HUES48 (cell line): Measurements from ENCODE around the gene THAP8.
A peak's percentile ranks its signal among the peaks of the same experiment; 100 is the strongest.

Source experiments
- H3K27ac ChIP-seq: one replicate; pipeline ENCODE4 v1.7.0; 2013; ENCODE audit warnings: low read depth, low read length, inconsistent platforms
- H3K27me3 ChIP-seq: 2 replicates; pipeline ENCODE4 v1.6.1; 2013; ENCODE audit warnings: mild to moderate bottlenecking, low read length; ENCODE audit not compliant: control insufficient read depth, insufficient read depth
- H3K36me3 ChIP-seq: 2 replicates; pipeline ENCODE4 v1.6.1; 2013; ENCODE audit warnings: low read length; ENCODE audit not compliant: control insufficient read depth, insufficient read depth
- H3K4me1 ChIP-seq: 2 replicates; pipeline ENCODE4 v1.6.1; 2013; ENCODE audit warnings: mild to moderate bottlenecking, low read length; ENCODE audit not compliant: control insufficient read depth, insufficient read depth
- H3K4me3 ChIP-seq: 2 replicates; pipeline ENCODE4 v1.5.1; 2013; ENCODE audit warnings: mild to moderate bottlenecking, low read depth, low read length
- H3K9ac ChIP-seq: 2 replicates; pipeline ENCODE4 v1.6.1; 2013; ENCODE audit warnings: mild to moderate bottlenecking, low read depth, low read length, moderate library complexity
- H3K9me3 ChIP-seq: 2 replicates; pipeline ENCODE4 v1.6.1; 2013; ENCODE audit warnings: low read length; ENCODE audit not compliant: control insufficient read depth, insufficient read depth

Gene THAP8

GRCh38 chr19:36027696-36028095, 26.4 kb downstream of the THAP8 start:
- H3K27me3 ChIP-seq, result no peaks in the 10 kb centered on the region
- no peak overlapping the region for H3K4me3 ChIP-seq
- H3K27ac ChIP-seq, result no peak overlapping the region
- H3K9me3 ChIP-seq, result no peaks in the 10 kb centered on the region
- no peaks in the 10 kb centered on the region for H3K4me1 ChIP-seq
- H3K36me3 ChIP-seq, result peaks cover 27% of the 10 kb centered on the region
- H3K9ac ChIP-seq, result no peak overlapping the region

GRCh38 chr19:36026091-36026876, 27.8 kb downstream of the THAP8 start:
- no peak overlapping the region for H3K4me3 ChIP-seq
- no peak overlapping the region for H3K9ac ChIP-seq
- H3K9me3 ChIP-seq, result no peaks in the 10 kb centered on the region
- H3K36me3 ChIP-seq, result peaks cover 32% of the 10 kb centered on the region
- H3K4me1 ChIP-seq, result no peaks in the 10 kb centered on the region
- H3K27me3 ChIP-seq, result no peaks in the 10 kb centered on the region
- no peak overlapping the region for H3K27ac ChIP-seq

GRCh38 chr19:36025541-36025940, 28.5 kb downstream of the THAP8 start:
- H3K27ac ChIP-seq, result no peak overlapping the region
- H3K9ac ChIP-seq, result no peak overlapping the region
- peaks cover 38% of the 10 kb centered on the region for H3K36me3 ChIP-seq
- no peaks in the 10 kb centered on the region for H3K4me1 ChIP-seq
- no peak overlapping the region for H3K4me3 ChIP-seq
- no peaks in the 10 kb centered on the region for H3K9me3 ChIP-seq
- H3K27me3 ChIP-seq, result no peaks in the 10 kb centered on the region

- Histone ChIP-seq H3K27me3 (no peaks in the 10 kb centered on the region), H3K4me1 (no peaks in the 10 kb centered on the region), H3K9me3 (no peaks in the 10 kb centered on the region), H3K4me3 (no peak overlapping the region), H3K9ac (no peak overlapping the region), H3K27ac (no peak overlapping the region), H3K36me3 (peaks cover 44% of the 10 kb centered on the region)
Observed at GRCh38 chr19:36023432-36023831, 30.7 kb downstream of the THAP8 start.

- no peaks in the 10 kb centered on the region for H3K4me1 ChIP-seq
- H3K36me3 ChIP-seq, result peaks cover 48% of the 10 kb centered on the region
- H3K4me3 ChIP-seq, result no peak overlapping the region
- H3K27me3 ChIP-seq, result no peaks in the 10 kb centered on the region
- H3K9ac ChIP-seq, result no peak overlapping the region
- H3K9me3 ChIP-seq, result no peaks in the 10 kb centered on the region
- no peak overlapping the region for H3K27ac ChIP-seq
Observed at GRCh38 chr19:36019061-36019670, 34.9 kb downstream of the THAP8 start.

- no peaks in the 10 kb centered on the region for H3K27me3 ChIP-seq
- H3K4me1 ChIP-seq, result 0 out of 2 replicates have a peak, but pooled peaks cover 5% of the 10 kb centered on the region
- H3K9me3 ChIP-seq, result no peaks in the 10 kb centered on the region
- peak within 1 kb of the TSS; percentile 49; the same call in 1 of the 2 replicates for H3K9ac ChIP-seq
- H3K27ac ChIP-seq, result no peak within 1 kb of the TSS
- H3K36me3 ChIP-seq, result peaks cover 22% of the 10 kb centered on the region
- H3K4me3 ChIP-seq, result peak within 1 kb of the TSS; percentile 83
Observed at GRCh38 chr19:36014012-36014924, 39.8 kb downstream of the THAP8 start, which contains the start of gene ALKBH6. TSS of gene ALKBH6 (minus strand) at chr19:36014213. CDS start at chr19:36013397, 816 bp downstream.

- H3K27me3 ChIP-seq, result no peaks in the 10 kb centered on the region
- H3K36me3 ChIP-seq, result peaks cover 19% of the 10 kb centered on the region
- peak overlapping the region; percentile 49; the same call in 1 of the 2 replicates for H3K9ac ChIP-seq
- no peak overlapping the region for H3K27ac ChIP-seq
- H3K9me3 ChIP-seq, result no peaks in the 10 kb centered on the region
- H3K4me1 ChIP-seq, result 0 out of 2 replicates have a peak, but pooled peaks cover 5% of the 10 kb centered on the region
- H3K4me3 ChIP-seq, result peak overlapping the region; percentile 83
Observed at GRCh38 chr19:36013280-36014011, 40.6 kb downstream of the THAP8 start.

- Histone ChIP-seq H3K36me3 (no peaks in the 10 kb centered on the region), H3K27ac (no peak overlapping the region), H3K4me1 (peaks cover 5% of the 10 kb centered on the region; the same call in 1 of the 2 replicates), H3K27me3 (no peaks in the 10 kb centered on the region), H3K4me3 (no peak overlapping the region), H3K9ac (no peak overlapping the region), H3K9me3 (no peaks in the 10 kb centered on the region)
Observed at GRCh38 chr19:36010402-36010801, 43.7 kb downstream of the THAP8 start.

- Histone ChIP-seq H3K9ac (no peak overlapping the region), H3K4me3 (peak overlapping the region; percentile 60; the same call in 1 of the 2 replicates), H3K36me3 (no peaks in the 10 kb centered on the region), H3K9me3 (no peaks in the 10 kb centered on the region), H3K4me1 (peaks cover 5% of the 10 kb centered on the region; the same call in 1 of the 2 replicates), H3K27ac (no peak overlapping the region), H3K27me3 (no peaks in the 10 kb centered on the region)
Observed at GRCh38 chr19:36009633-36010379, 44.3 kb downstream of the THAP8 start.

- Histone ChIP-seq H3K27me3 (no peaks in the 10 kb centered on the region), H3K9me3 (no peaks in the 10 kb centered on the region), H3K36me3 (no peaks in the 10 kb centered on the region), H3K27ac (no peak overlapping the region), H3K9ac (no peak overlapping the region), H3K4me1 (peaks cover 5% of the 10 kb centered on the region; the same call in 1 of the 2 replicates), H3K4me3 (peak overlapping the region; percentile 60)
Observed at GRCh38 chr19:36009220-36009619, 44.9 kb downstream of the THAP8 start.
